Panc1 (cell line): ENCODE data around the gene ATAD2B. TPM values are rescaled to one million over a fixed set of nuclear protein-coding genes. Genes with fewer than 3 reads are reported as not detected.

Experiments
- ATAC-seq: fragments of 200-7000 bp; cut with Tn5 transposase; 2 replicates; pipeline ENCODE4 v1.9.1; 2020; ENCODE audit warnings: mild to moderate bottlenecking, moderate library complexity
- BruUV-seq: library from RNA; stranded (reverse); fragments of 400-500 nt; replicated peaks from 2 replicates; lab custom pipeline; 2021; lab: Mats Ljungman, UMichigan
- CTCF ChIA-PET: fragments of 300-600 bp; sonication (Branson Sonifier 250); formaldehyde crosslinking; loops from one replicate; lab custom pipeline; 2022; ENCODE audit warnings: antibody characterized with exemption; lab: Charles Lee
- POLR2A ChIA-PET: fragments of 300-600 bp; sonication (Branson Sonifier 250); formaldehyde crosslinking; loops from one replicate; lab custom pipeline; 2022; ENCODE audit warnings: antibody characterized with exemption; lab: Charles Lee
- DNase-seq: peaks from one replicate; pipeline ENCODE4 v3.0.0-alpha.2; 2010; ENCODE audit warnings: low read depth, low spot score
- H3K27ac ChIP-seq: 2 replicates; pipeline ENCODE4 v1.5.1; 2011; ENCODE audit warnings: mild to moderate bottlenecking, low read length, inconsistent platforms
- H3K27me3 ChIP-seq: fragments of 200-500 bp; sonication (Bioruptor generic); 2 replicates; pipeline ENCODE4 v1.6.0; 2014; ENCODE audit warnings: low read length, inconsistent platforms; ENCODE audit not compliant: control insufficient read depth, insufficient read depth
- H3K36me3 ChIP-seq: fragments of 200-500 bp; sonication (Bioruptor generic); 2 replicates; pipeline ENCODE4 v1.5.1; 2014; ENCODE audit warnings: inconsistent platforms, mild to moderate bottlenecking, low read length, moderate library complexity; ENCODE audit not compliant: control insufficient read depth, insufficient read depth
- H3K4me1 ChIP-seq: 2 replicates; pipeline ENCODE4 v1.5.1; 2011; ENCODE audit warnings: inconsistent platforms, mild to moderate bottlenecking, low read length, moderate library complexity; ENCODE audit not compliant: control insufficient read depth, insufficient read depth
- H3K4me3 ChIP-seq, 2 experiments: 2 replicates each; pipeline ENCODE4 v1.5.1; 2011 to 2012; ENCODE audit warnings: low read depth in 2 of 2, low read length in 2 of 2, mild to moderate bottlenecking in 2 of 2, inconsistent platforms in 1 of 2, moderate library complexity in 1 of 2
- H3K9me3 ChIP-seq: fragments of 200-500 bp; sonication (Bioruptor generic); 2 replicates; pipeline ENCODE4 v1.5.1; 2014; ENCODE audit warnings: low read depth, mild to moderate bottlenecking, inconsistent platforms, low read length, moderate library complexity; ENCODE audit not compliant: control insufficient read depth, insufficient read depth
- CTCF ChIP-seq: fragments of 450-650 bp; IDR thresholded peaks from 2 replicates; pipeline ENCODE4 v1.5.1; 2017; ENCODE audit warnings: mild to moderate bottlenecking
- POLR2AphosphoS5 ChIP-seq: IDR thresholded peaks from 2 replicates; pipeline ENCODE4 v1.6.1; 2012; ENCODE audit warnings: mild to moderate bottlenecking, low read depth, low read length, moderate library complexity
- REST ChIP-seq, 2 experiments: IDR thresholded peaks; 2 replicates each; pipeline ENCODE4 v1.6.1; 2011 to 2012; ENCODE audit warnings: low read depth in 2 of 2, control low read depth in 1 of 2, low read length in 1 of 2, mild to moderate bottlenecking in 1 of 2, moderate library complexity in 1 of 2; ENCODE audit not compliant: insufficient read depth in 1 of 2
- SIN3A ChIP-seq: IDR thresholded peaks from 2 replicates; pipeline ENCODE4 v1.6.1; 2012; ENCODE audit warnings: low read depth, mild to moderate bottlenecking, low read length, moderate library complexity, borderline replicate concordance; ENCODE audit not compliant: insufficient read depth
- TCF7L2 ChIP-seq: IDR thresholded peaks from 2 replicates; pipeline ENCODE4 v1.6.1; 2011; ENCODE audit warnings: mild to moderate bottlenecking, low read depth, low read length, inconsistent platforms
- in situ Hi-C: cut with HindIII; loops from 2 replicates; pipeline ENCODE4 v1.10.0; 2016; ENCODE audit warnings: low sequenced_read_pairs, low pct_unique_long_range_greater_than_20kb
- intact Hi-C: fragments of 100-400 bp; cut with micrococcal nuclease; formaldehyde crosslinking; loops from one replicate; pipeline ENCODE4 v1.10.0; 2022; ENCODE audit not compliant: unreplicated experiment
- total RNA-seq: library from RNA; stranded (reverse); gene quantifications from one replicate; pipeline ENCODE4 v1.2.1, GENCODE V29; 2021; ENCODE audit not compliant: unreplicated experiment

The ATAD2B gene
- total RNA-seq, 1 experiment from 2014 or later, result 17.9 TPM

GRCh38 chr2:23862716-23863426 is 64.1 kb downstream of the ATAD2B start:
- intact Hi-C loops (no loop called here), in situ Hi-C loops (no loop called here)
- BruUV-seq, result no TSS peak
- ATAC-seq, result no peak
- Histone ChIP-seq H3K9me3 (no peaks in the 10 kb centered on the region), H3K36me3 (no peaks in the 10 kb centered on the region), H3K27me3 (no peaks in the 10 kb centered on the region), H3K4me3 (no peak overlapping the region), H3K27ac (no peak overlapping the region), H3K4me1 (no peaks in the 10 kb centered on the region)
- no peak for DNase-seq
- CTCF ChIA-PET, result no interaction called here
- TF ChIP-seq SIN3A, result no peak
- TF ChIP-seq POLR2AphosphoS5, result no peak
- POLR2A ChIA-PET, result no interaction called here

GRCh38 chr2:23861952-23862351 is 65.0 kb downstream of the ATAD2B start:
- no peaks in the 10 kb centered on the region for H3K27me3 ChIP-seq
- no peaks in the 10 kb centered on the region for H3K4me1 ChIP-seq
- H3K36me3 ChIP-seq, result no peaks in the 10 kb centered on the region
- ChIA-PET POLR2A (interaction anchor here (0.6 kb wide), 1 partner anchor 39 kb away, joined by 7 read pairs; no protein-coding TSS in a partner anchor), CTCF (no interaction called here)
- BruUV-seq, result no TSS peak
- no peak overlapping the region for H3K27ac ChIP-seq
- intact Hi-C loops, result no loop called here
- DNase-seq (no peak), ATAC-seq (no peak)
- H3K4me3 ChIP-seq, result no peak overlapping the region
- in situ Hi-C loops, result no loop called here
- H3K9me3 ChIP-seq, result no peaks in the 10 kb centered on the region
- TF ChIP-seq REST (IDR thresholded peaks at IDR 0.05; ENCODE audit: insufficient read depth in 1 of 2, low read depth in 2 of 2, low read length in 1 of 2) (no peak), SIN3A (no peak), CTCF (no peak), POLR2AphosphoS5 (no peak), TCF7L2 (no peak)

- TF ChIP-seq SIN3A, result no peak
- TF ChIP-seq TCF7L2, result no peak
- no peak for TF ChIP-seq CTCF
- TF ChIP-seq POLR2AphosphoS5, result no peak
- no peak for TF ChIP-seq REST (IDR thresholded peaks at IDR 0.05; ENCODE audit: insufficient read depth in 1 of 2, low read depth in 2 of 2, low read length in 1 of 2)
- Histone ChIP-seq H3K27ac (no peak overlapping the region), H3K9me3 (no peaks in the 10 kb centered on the region), H3K36me3 (no peaks in the 10 kb centered on the region), H3K4me1 (no peaks in the 10 kb centered on the region), H3K4me3 (no peak overlapping the region), H3K27me3 (no peaks in the 10 kb centered on the region)
- no peak for DNase-seq
- ChIA-PET POLR2A (no interaction called here), CTCF (interaction anchor here (0.7 kb wide), 1 partner anchor 67 kb away, joined by 4 read pairs; no protein-coding TSS in a partner anchor)
- intact Hi-C loops, result no loop called here
- BruUV-seq, result no TSS peak
- in situ Hi-C loops, result no loop called here
- ATAC-seq, result no peak
These were observed 66.9 kb downstream of the ATAD2B start for GRCh38 chr2:23859983-23860382.
